H1 (cell line): ENCODE data around the gene GJB3. TPM values are rescaled to one million over a fixed set of nuclear protein-coding genes. Genes with fewer than 3 reads are reported as not detected.
A peak's percentile ranks its signal among the peaks of the same experiment; 100 is the strongest.

Source experiments
- CTCF ChIA-PET: fragments of 300-600 bp; sonication (Branson Sonifier 250); formaldehyde crosslinking; loops from one replicate; lab custom pipeline; 2021; ENCODE audit not compliant: partially characterized antibody; lab: Charles Lee
- POLR2A ChIA-PET: fragments of 300-600 bp; sonication (Branson Sonifier 250); formaldehyde crosslinking; loops from one replicate; lab custom pipeline; 2021; ENCODE audit warnings: inconsistent platforms; ENCODE audit not compliant: partially characterized antibody; lab: Charles Lee
- DNase-seq, 2 experiments: peaks; one replicate each; pipeline versions ENCODE4 v3.0.0 to v3.0.0-alpha.2; 2010 to 2022; ENCODE audit warnings: low spot score in 2 of 2, low read depth in 1 of 2, mixed read lengths in 1 of 2
- FAIRE-seq: peaks from 2 replicates; lab custom pipeline; 2011; peaks lifted over from hg19 to GRCh38; lab: Jason Lieb, UNC
- H2AFZ ChIP-seq: 2 replicates; pipeline ENCODE4 v1.8.1; 2012; ENCODE audit warnings: low read length, inconsistent platforms
- H2AK5ac ChIP-seq: 2 replicates; pipeline ENCODE4 v1.6.1; 2013; ENCODE audit warnings: low read depth, low read length
- H2BK120ac ChIP-seq: replicated peaks from 2 replicates; pipeline ENCODE3; 2013; ENCODE audit warnings: low read depth, low read length, inconsistent platforms
- H2BK12ac ChIP-seq: 2 replicates; pipeline ENCODE4 v1.6.1; 2013; ENCODE audit warnings: low read depth, low read length
- H2BK15ac ChIP-seq: 2 replicates; pipeline ENCODE4 v1.6.1; 2013; ENCODE audit warnings: low read length
- H2BK20ac ChIP-seq: 2 replicates; pipeline ENCODE4 v1.6.1; 2013; ENCODE audit warnings: low read length
- H2BK5ac ChIP-seq: 2 replicates; pipeline ENCODE4 v1.6.1; 2013; ENCODE audit warnings: low read depth, low read length
- H3K14ac ChIP-seq: 2 replicates; pipeline ENCODE4 v1.6.1; 2013; ENCODE audit warnings: inconsistent platforms; ENCODE audit not compliant: insufficient read length
- H3K18ac ChIP-seq: 2 replicates; pipeline ENCODE4 v1.6.1; 2013; ENCODE audit warnings: low read length; ENCODE audit errors: extremely low read depth
- H3K23ac ChIP-seq: 2 replicates; pipeline ENCODE4 v1.6.1; 2013; ENCODE audit warnings: inconsistent platforms; ENCODE audit not compliant: insufficient read length
- H3K23me2 ChIP-seq: 2 replicates; pipeline ENCODE4 v1.6.1; 2013; ENCODE audit warnings: low read depth, low read length
- H3K27ac ChIP-seq: 2 replicates; pipeline ENCODE4 v1.6.1; 2011; ENCODE audit warnings: low read depth, low read length, inconsistent platforms
- H3K27me3 ChIP-seq, 4 experiments: replicated peaks in 1 of 4; 1 replicate in 1 of 4; 2 replicates in 3 of 4; pipeline versions ENCODE4 v1.6.1 to v1.8.1; 2011 to 2013; ENCODE audit warnings: low read length in 3 of 4, mild to moderate bottlenecking in 3 of 4, inconsistent platforms in 2 of 4, mixed read lengths in 2 of 4, moderate library complexity in 1 of 4; ENCODE audit not compliant: control insufficient read depth in 3 of 4, insufficient read depth in 3 of 4; ENCODE audit errors: extremely low read depth in 1 of 4
- H3K36me3 ChIP-seq, 4 experiments: 2 replicates each; pipeline versions ENCODE4 v1.6.1 to v1.8.1; 2011 to 2013; ENCODE audit warnings: mild to moderate bottlenecking in 4 of 4, low read length in 3 of 4, moderate library complexity in 2 of 4, control low read depth in 1 of 4, inconsistent platforms in 1 of 4; ENCODE audit not compliant: insufficient read depth in 4 of 4, control insufficient read depth in 2 of 4
- H3K4ac ChIP-seq: replicated peaks from 2 replicates; pipeline ENCODE3; 2013; ENCODE audit warnings: low read length, low read depth, mixed read lengths, inconsistent platforms; ENCODE audit not compliant: insufficient read length
- H3K4me1 ChIP-seq, 4 experiments: replicated peaks in 1 of 4; 1 replicate in 1 of 4; 2 replicates in 3 of 4; pipeline versions ENCODE4 v1.6.1 to v1.8.1; 2011 to 2013; ENCODE audit warnings: low read length in 3 of 4, inconsistent platforms in 2 of 4, mixed read lengths in 1 of 4; ENCODE audit not compliant: insufficient read depth in 4 of 4, control insufficient read depth in 3 of 4
- H3K4me2 ChIP-seq, 2 experiments: 2 replicates each; pipeline versions ENCODE4 v1.6.1 to v1.8.1; 2011 to 2013; ENCODE audit warnings: low read depth in 2 of 2, low read length in 2 of 2, control low read depth in 1 of 2, inconsistent platforms in 1 of 2, mild to moderate bottlenecking in 1 of 2; ENCODE audit not compliant: insufficient read depth in 1 of 2
- H3K4me3 ChIP-seq, 4 experiments: fragments of 200-600, 300-600 bp in 1 of 4; sonication (generic), shearing (Covaris generic), sonication (Bioruptor Twin) in 1 of 4; 2 replicates each; pipeline versions ENCODE4 v1.5.1 to v1.8.1; 2011 to 2016; ENCODE audit warnings: low read length in 4 of 4, low read depth in 3 of 4, control low read depth in 2 of 4, inconsistent platforms in 2 of 4, mild to moderate bottlenecking in 2 of 4, mixed read lengths in 1 of 4, moderate library complexity in 1 of 4; ENCODE audit not compliant: insufficient read depth in 2 of 4; ENCODE audit errors: extremely low read depth in 1 of 4
- H3K56ac ChIP-seq: replicated peaks from 2 replicates; pipeline ENCODE3; 2013; ENCODE audit warnings: low read depth, mild to moderate bottlenecking, mixed read lengths, low read length, inconsistent platforms; ENCODE audit not compliant: insufficient read length
- H3K79me1 ChIP-seq: 2 replicates; pipeline ENCODE4 v1.6.1; 2013; ENCODE audit warnings: low read depth, low read length, control low read depth
- H3K79me2 ChIP-seq, 2 experiments: 2 replicates each; pipeline versions ENCODE4 v1.6.1 to v1.8.1; 2012 to 2013; ENCODE audit warnings: low read length in 2 of 2, mild to moderate bottlenecking in 2 of 2, inconsistent platforms in 1 of 2; ENCODE audit not compliant: insufficient read depth in 2 of 2, control insufficient read depth in 1 of 2
- H3K9ac ChIP-seq, 4 experiments: replicated peaks in 1 of 4; 1 replicate in 1 of 4; 2 replicates in 3 of 4; pipeline versions ENCODE4 v1.6.1 to v1.8.1; 2011 to 2013; ENCODE audit warnings: low read depth in 3 of 4, low read length in 3 of 4, control low read depth in 2 of 4, mild to moderate bottlenecking in 2 of 4, moderate library complexity in 2 of 4, inconsistent platforms in 1 of 4; ENCODE audit errors: extremely low read depth in 1 of 4
- H3K9me3 ChIP-seq, 2 experiments: 2 replicates each; pipeline versions ENCODE4 v1.6.1 to v1.8.1; 2012 to 2013; ENCODE audit warnings: mild to moderate bottlenecking in 2 of 2, moderate library complexity in 2 of 2, control low read depth in 1 of 2, inconsistent platforms in 1 of 2, low read depth in 1 of 2, low read length in 1 of 2, mixed read lengths in 1 of 2; ENCODE audit not compliant: insufficient read depth in 2 of 2
- H4K20me1 ChIP-seq, 2 experiments: replicated peaks in 1 of 2; 2 replicates each; pipeline versions ENCODE3 to v1.8.1; 2011 to 2013; ENCODE audit warnings: inconsistent platforms in 2 of 2, low read length in 2 of 2, mild to moderate bottlenecking in 1 of 2; ENCODE audit not compliant: insufficient read depth in 2 of 2, control insufficient read depth in 1 of 2
- H4K5ac ChIP-seq: 2 replicates; pipeline ENCODE4 v1.6.1; 2013; ENCODE audit warnings: low read length, low read depth, mixed read lengths, inconsistent platforms; ENCODE audit not compliant: insufficient read length
- H4K8ac ChIP-seq: 2 replicates; pipeline ENCODE4 v1.8.0; 2013; ENCODE audit warnings: mild to moderate bottlenecking, moderate library complexity, low read length, inconsistent platforms; ENCODE audit not compliant: insufficient read depth; ENCODE audit errors: extremely low read depth
- H4K91ac ChIP-seq: replicated peaks from 2 replicates; pipeline ENCODE3; 2013; ENCODE audit warnings: low read length, mixed read lengths, inconsistent platforms; ENCODE audit not compliant: insufficient read length
- KDM1A ChIP-seq: fragments of 200-600, 300-600 bp; sonication (generic); IDR thresholded peaks from 2 replicates; pipeline ENCODE4 v1.7.1; 2016; ENCODE audit warnings: mild to moderate bottlenecking, low read length, borderline replicate concordance
- SP2 ChIP-seq: IDR thresholded peaks from 2 replicates; pipeline ENCODE4 v1.6.1; 2012; ENCODE audit warnings: mild to moderate bottlenecking, low read length, inconsistent platforms
- ZNF274 ChIP-seq: IDR thresholded peaks from 2 replicates; pipeline ENCODE4 v1.7.0; 2012; ENCODE audit warnings: low read length, borderline replicate concordance; ENCODE audit errors: extremely low read depth
- WGBS, 2 experiments: shearing (Covaris generic) in 1 of 2; methylation state at CpG; one replicate each; pipeline versions ENCODE4 v1.1.6 to v1.1.7; 2013 to 2015; ENCODE audit warnings: low lambda C conversion rate in 2 of 2, mixed read lengths in 2 of 2, inconsistent platforms in 1 of 2, low coverage in 1 of 2, missing lambda C conversion rate in 1 of 2; ENCODE audit not compliant: insufficient replicate concordance in 2 of 2, insufficient coverage in 1 of 2, insufficient read length in 1 of 2; ENCODE audit errors: extremely low coverage in 1 of 2, missing lambda C conversion rate in 1 of 2; 5-methylcytosine and 5-hydroxymethylcytosine counted together
- polyA plus RNA-seq, 7 experiments: library from polyadenylated mRNA; depleted of rRNA in 3 of 7; stranded (reverse) in 5 of 7; unstranded in 2 of 7; fragments of >200 nt in 5 of 7; fragments of 200-250 nt in 2 of 7; gene quantifications; 1 replicate in 5 of 7; 2 replicates in 1 of 7; 4 replicates in 1 of 7; pipeline versions ENCODE4 v1.2.1 to v1.2.3, GENCODE V29; 2011 to 2013; ENCODE audit warnings: missing spikeins in 2 of 7, mixed read lengths in 2 of 7
- total RNA-seq: library from RNA; stranded (reverse); fragmentation: NEBNext Ultra II Directional; extraction: Animal tissue kit (Norgen Biotek cat#: 25700); gene quantifications from 2 replicates; pipeline ENCODE4 v1.2.1, GENCODE V29; 2021

The GJB3 gene
- total and polyA plus RNA-seq, 2 of the 8 experiments (the other 6 are each of a cell fraction or from before 2014, with no cell fraction given) = 0.93 to 1.6 TPM

GRCh38 chr1:34824817-34825454 is 43.9 kb downstream of the GJB3 start:
- no peaks in the 10 kb centered on the region for H3K79me1 ChIP-seq
- no peaks in the 10 kb centered on the region for H3K23me2 ChIP-seq
- H2BK15ac ChIP-seq = no peak overlapping the region
- no peak overlapping the region for H3K56ac ChIP-seq
- ChIA-PET CTCF (interaction anchor here (0.6 to 4.2 kb wide), 7 partner anchors 9 to 334 kb away, joined by 3 to 21 read pairs (median 4); no protein-coding TSS in a partner anchor), POLR2A (no interaction called here)
- H3K14ac ChIP-seq = no peak overlapping the region
- no peaks in the 10 kb centered on the region for H3K9me3 ChIP-seq
- no peak overlapping the region for H3K18ac ChIP-seq
- H3K4ac ChIP-seq = no peak overlapping the region
- no peak overlapping the region for H4K5ac ChIP-seq
- no peaks in the 10 kb centered on the region; a peak in 2 of 7 replicates for H3K4me1 ChIP-seq
- no peak overlapping the region for H4K91ac ChIP-seq
- WGBS, 2 experiments = 91% methylated on average over 3 of the region's 3 CpGs; no CpG with 5 or more reads in 1 of the 2 experiments
- no peak overlapping the region for H2BK120ac ChIP-seq
- H3K23ac ChIP-seq = no peak overlapping the region
- no peak overlapping the region for H3K4me2 ChIP-seq
- no peaks in the 10 kb centered on the region for H3K79me2 ChIP-seq
- no peaks in the 10 kb centered on the region for H3K36me3 ChIP-seq
- no peak overlapping the region for H3K4me3 ChIP-seq
- no peak overlapping the region for H2BK20ac ChIP-seq
- no peaks in the 10 kb centered on the region for H3K27me3 ChIP-seq
- H2BK5ac ChIP-seq = no peak overlapping the region
- no peaks in the 10 kb centered on the region for H4K20me1 ChIP-seq
- no peak overlapping the region for H2AK5ac ChIP-seq
- FAIRE-seq = no peak
- H3K9ac ChIP-seq = no peak overlapping the region
- no peak overlapping the region for H3K27ac ChIP-seq
- no peak overlapping the region for H2BK12ac ChIP-seq
- H2AFZ ChIP-seq = no peak overlapping the region
- peak in 1 of 2 experiments; percentile 11 for DNase-seq
- H4K8ac ChIP-seq = no peak overlapping the region
- TF ChIP-seq ZNF274 (no peak), SP2 (no peak), KDM1A (peak; percentile 78; the same call in 1 of the 2 replicates)
